ENCODE measurements around the gene NOS1AP. TPM values are rescaled to one million over a fixed set of nuclear protein-coding genes. Genes with fewer than 3 reads are reported as not detected.

Gene NOS1AP
- total and polyA plus RNA-seq, 9 of the 15 experiments (the other 6 are each of a cell fraction or from before 2014, with no cell fraction given) = 0.07 to 1.5 (median 0.22) TPM

- TF ChIP-seq MTF1 (CRISPR knock-in tag; IDR thresholded peaks at IDR 0.05; ENCODE audit: borderline replicate concordance) = no peak
- no peak for TF ChIP-seq SMARCA5 (IDR thresholded peaks at IDR 0.05)
- TF ChIP-seq POLR2A (conservative IDR thresholded peaks at IDR 0.05) = no peak
- no peak for TF ChIP-seq GTF2F1 (IDR thresholded peaks at IDR 0.05; ENCODE audit: low read depth, low read length)
- TF ChIP-seq ILK (tag; IDR thresholded peaks at IDR 0.05; ENCODE audit: borderline replicate concordance, low read depth) = no peak
Observed at GRCh38 chr1:162321809-162322422, 252.4 kb downstream of the NOS1AP start (continued).

GRCh38 chr1:162323023-162323422, 253.5 kb downstream of the NOS1AP start:
- no peaks in the 10 kb centered on the region for H3K9me1 ChIP-seq (ENCODE audit: control insufficient read depth, insufficient read depth, low read length)
- WGBS (ENCODE audit: insufficient coverage, low coverage, missing lambda C conversion rate) = 33% methylated on average over 5 of the region's 5 CpGs
- no peak overlapping the region for H3K4me3 ChIP-seq
- H3K27ac ChIP-seq (ENCODE audit: extremely low read depth, low read depth, low read length) = no peak overlapping the region
- POLR2A ChIA-PET = no interaction called here
- in situ Hi-C loops (cut with MboI) = no loop called here
- H3K27me3 ChIP-seq (ENCODE audit: control insufficient read depth in 2 of 2, insufficient read depth in 2 of 2, low read length in 2 of 2) = peaks cover 15 to 38% of the 10 kb centered on the region in 2 experiments; a peak in 3 of 5 replicates
- H3K9me3 ChIP-seq (replicated peaks; ENCODE audit: control insufficient read depth, insufficient read depth, low read depth, low read length) = no peaks in the 10 kb centered on the region
- BruUV-seq (replicated peaks) = no TSS peak
- intact Hi-C loops (cut with micrococcal nuclease) = no loop called here
- no peak overlapping the region for H2AFZ ChIP-seq (ENCODE audit: low read depth, low read length)
- no peaks in the 10 kb centered on the region for H3K36me3 ChIP-seq (ENCODE audit: control insufficient read depth, insufficient read depth, low read length)
- H3K79me2 ChIP-seq (ENCODE audit: control insufficient read depth, insufficient read depth, low read length) = no peaks in the 10 kb centered on the region
- no peak overlapping the region for H3K9ac ChIP-seq (ENCODE audit: insufficient read depth in 1 of 2, low read depth in 2 of 2, low read length in 2 of 2)
- H4K20me1 ChIP-seq (replicated peaks; ENCODE audit: control insufficient read depth, insufficient read depth, low read length) = no peaks in the 10 kb centered on the region
- no peak for ATAC-seq
- no peak for DNase-seq (ENCODE audit: extremely low read depth in 1 of 4, low spot score in 3 of 4)
- TF ChIP-seq ZNF507 (tag; conservative IDR thresholded peaks at IDR 0.05) (no peak), RHOXF2B (CRISPR knock-in tag; conservative IDR thresholded peaks at IDR 0.05) (no peak), HDAC6 (IDR thresholded peaks at IDR 0.05; ENCODE audit: low read depth, low read length) (no peak), CC2D1A (IDR thresholded peaks at IDR 0.05) (no peak), MLX (CRISPR knock-in tag; conservative IDR thresholded peaks at IDR 0.05) (no peak), TBL1XR1 (IDR thresholded peaks at IDR 0.05; ENCODE audit: low read length in 2 of 2) (no peak), TCF3 (CRISPR knock-in tag; IDR thresholded peaks at IDR 0.05) (no peak), POLR2A (conservative IDR thresholded peaks at IDR 0.05) (no peak), EHMT2 (IDR thresholded peaks at IDR 0.05) (no peak), MCM7 (IDR thresholded peaks at IDR 0.05) (no peak), ZEB2 (IDR thresholded peaks at IDR 0.05) (no peak), STAT5B (CRISPR knock-in tag; IDR thresholded peaks at IDR 0.05) (no peak), TBP (optimal IDR thresholded peaks at IDR 0.05; ENCODE audit: low read depth, low read length) (no peak)
- H3K4me2 ChIP-seq (ENCODE audit: insufficient read depth, low read length) = no peak overlapping the region
- no peaks in the 10 kb centered on the region for H3K4me1 ChIP-seq (replicated peaks in 1 of 2; ENCODE audit: control insufficient read depth in 2 of 2, insufficient read depth in 2 of 2, low read length in 2 of 2)
- no peak for FAIRE-seq
- CTCF ChIA-PET (ENCODE audit: low intra/inter-chr PET ratio) = no interaction called here
